Kidney glomerular epithelial cell (primary cell): ENCODE results near the gene NANOS3.

Experiments
- DNase-seq: peaks from one replicate; lab custom pipeline; 2025; lab: John Stamatoyannopoulos, UW

The NANOS3 gene

DNA sequence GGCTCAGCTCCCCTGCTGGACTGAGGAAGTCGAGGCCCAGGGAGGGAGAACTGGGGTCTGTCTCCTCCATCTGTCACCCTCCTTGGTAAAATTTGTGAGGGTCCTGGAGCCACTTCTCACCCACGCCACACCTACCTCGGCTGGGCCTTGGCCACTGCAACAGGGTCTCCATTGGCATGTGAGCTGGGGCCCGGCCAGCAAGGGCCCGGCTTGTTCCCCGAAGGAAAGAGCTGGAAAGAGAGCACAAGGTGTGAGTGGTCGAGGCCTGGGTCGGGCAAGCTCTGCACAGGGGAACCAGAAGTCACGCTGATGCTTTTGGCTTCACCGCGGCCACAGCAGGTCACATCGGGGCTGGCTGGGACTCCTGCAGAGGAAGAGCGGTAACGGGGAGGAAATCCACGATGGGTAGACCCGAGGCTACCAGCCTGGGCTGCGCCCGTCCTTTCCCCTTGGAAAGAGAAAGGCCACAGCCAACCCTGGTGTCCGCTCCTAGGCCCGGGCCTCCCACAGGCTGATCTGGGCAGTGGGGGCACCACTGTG is 9.0 kb downstream of the NANOS3 start:
- no peak for DNase-seq

DNA sequence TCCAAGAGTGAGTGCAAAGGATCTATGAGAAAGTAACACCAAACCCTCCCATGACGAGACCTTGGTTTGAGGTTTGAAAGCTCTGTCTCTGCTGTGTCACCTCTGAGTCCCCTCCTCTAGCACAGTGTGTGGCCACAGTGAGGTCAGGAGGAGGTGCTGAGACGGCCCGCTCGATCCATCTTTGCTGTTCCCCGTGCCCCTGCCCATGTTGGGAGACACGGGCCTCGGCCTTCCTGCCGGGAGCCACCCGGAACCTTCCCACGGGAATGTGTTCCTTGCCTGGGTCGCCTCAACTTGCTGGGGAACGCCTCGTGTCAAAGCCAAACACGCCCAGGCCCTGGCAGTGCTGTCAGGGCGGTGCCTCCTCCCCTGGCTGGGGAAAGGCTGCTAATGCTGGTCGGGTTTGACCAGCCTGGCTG is 10.1 kb downstream of the NANOS3 start:
- DNase-seq, result no peak

DNA sequence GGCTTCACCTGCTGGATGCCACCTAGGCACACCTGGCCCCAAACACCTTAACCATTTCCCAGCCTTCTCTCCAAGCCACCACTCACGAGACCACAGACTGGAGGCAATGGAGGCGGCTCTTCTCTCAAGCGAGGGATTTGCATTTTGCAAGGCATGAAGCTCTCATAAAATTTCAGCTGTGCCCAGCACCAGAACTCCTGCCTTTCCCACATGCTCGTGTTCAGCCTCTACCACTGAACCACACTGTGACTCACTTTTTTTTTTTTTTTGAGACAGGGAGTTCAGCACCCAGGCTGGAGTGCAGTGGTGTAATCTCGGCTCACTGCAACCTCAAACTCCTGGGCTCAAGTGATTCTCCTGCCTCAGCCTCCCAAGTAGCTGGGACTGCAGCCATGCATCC is 10.6 kb downstream of the NANOS3 start:
- DNase-seq, result no peak

DNA sequence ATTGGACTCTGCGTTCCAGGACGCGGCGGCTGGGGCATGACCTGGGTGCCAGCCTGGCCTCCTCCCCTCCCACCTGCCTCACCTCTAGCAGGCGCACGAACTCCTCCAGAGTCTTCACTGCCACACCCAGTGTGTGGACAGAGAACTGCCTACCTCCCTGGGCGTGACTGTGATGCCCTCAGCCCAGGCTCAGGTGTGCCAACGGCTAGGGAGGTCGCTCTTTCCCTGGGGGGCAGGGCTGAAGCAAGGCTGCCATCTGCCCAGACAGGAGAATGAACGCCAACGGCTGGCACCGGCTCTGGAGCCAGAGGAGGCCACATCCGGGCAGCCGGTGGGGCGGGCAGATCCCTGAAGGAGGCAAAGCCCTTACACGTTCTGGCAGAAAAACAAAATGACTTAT is 11.3 kb downstream of the NANOS3 start:
- no peak for DNase-seq

- DNase-seq, result no peak
Observed at GRCh38 chr19:13890136-13890535, 13.2 kb downstream of the NANOS3 start.

DNA sequence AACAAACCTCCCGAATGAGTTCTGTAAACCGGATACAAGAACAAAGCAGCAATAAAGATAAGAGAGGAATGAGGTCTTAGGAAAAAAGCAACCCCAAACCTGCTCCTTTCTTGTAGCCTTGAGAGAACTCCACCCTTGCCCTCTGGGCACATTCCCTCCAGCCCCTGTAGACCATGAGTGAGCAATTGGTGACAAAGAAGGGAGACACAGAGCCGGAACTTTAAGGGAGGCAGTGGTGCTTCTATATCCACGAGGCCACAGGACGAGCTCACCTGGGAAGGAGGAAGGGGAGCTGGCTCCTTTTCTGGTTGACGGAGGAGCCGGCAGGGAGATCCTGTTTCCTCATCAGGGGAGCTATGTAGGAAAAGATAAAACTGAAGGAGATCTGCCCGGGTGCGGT is 15.9 kb downstream of the NANOS3 start:
- DNase-seq, result no peak

GRCh38 chr19:13894552-13894951 is 17.6 kb downstream of the NANOS3 start:
- DNase-seq, result no peak

DNA sequence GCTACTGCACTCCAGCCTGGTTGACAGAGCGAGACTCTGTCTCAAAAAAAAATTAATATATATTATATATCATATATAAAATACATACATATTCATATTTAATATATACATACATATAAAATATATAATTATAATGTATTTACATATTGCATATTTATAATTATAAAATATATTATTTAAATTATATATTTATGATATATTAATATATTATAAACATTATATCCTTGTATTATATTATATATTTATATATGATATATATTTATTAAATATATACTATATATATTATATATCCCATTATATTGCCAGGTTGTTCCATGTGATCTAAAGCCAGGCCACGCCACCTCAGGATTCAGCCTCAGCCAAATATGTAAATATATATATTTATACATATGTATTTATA is 19.3 kb downstream of the NANOS3 start:
- no peak for DNase-seq

DNA sequence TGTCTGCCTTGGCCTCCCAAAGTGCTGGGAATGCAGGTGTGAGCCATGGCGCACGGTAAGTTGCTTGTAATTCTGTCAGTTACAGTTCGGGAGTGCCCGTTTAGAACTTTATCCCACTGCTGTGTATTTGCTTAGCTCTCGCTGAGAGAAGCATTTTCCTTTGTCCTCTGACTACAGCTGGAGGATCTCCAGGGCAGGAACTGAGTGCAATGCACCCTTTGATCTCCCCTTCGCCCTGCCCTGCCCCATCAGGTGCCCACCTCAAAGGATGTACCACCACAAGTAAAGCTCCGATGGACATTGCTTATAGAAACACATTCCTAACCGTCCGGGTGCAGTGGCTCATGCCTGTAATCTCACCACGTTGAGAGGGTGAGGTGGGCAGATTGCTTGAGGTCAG is 22.5 kb downstream of the NANOS3 start:
- no peak for DNase-seq

DNA sequence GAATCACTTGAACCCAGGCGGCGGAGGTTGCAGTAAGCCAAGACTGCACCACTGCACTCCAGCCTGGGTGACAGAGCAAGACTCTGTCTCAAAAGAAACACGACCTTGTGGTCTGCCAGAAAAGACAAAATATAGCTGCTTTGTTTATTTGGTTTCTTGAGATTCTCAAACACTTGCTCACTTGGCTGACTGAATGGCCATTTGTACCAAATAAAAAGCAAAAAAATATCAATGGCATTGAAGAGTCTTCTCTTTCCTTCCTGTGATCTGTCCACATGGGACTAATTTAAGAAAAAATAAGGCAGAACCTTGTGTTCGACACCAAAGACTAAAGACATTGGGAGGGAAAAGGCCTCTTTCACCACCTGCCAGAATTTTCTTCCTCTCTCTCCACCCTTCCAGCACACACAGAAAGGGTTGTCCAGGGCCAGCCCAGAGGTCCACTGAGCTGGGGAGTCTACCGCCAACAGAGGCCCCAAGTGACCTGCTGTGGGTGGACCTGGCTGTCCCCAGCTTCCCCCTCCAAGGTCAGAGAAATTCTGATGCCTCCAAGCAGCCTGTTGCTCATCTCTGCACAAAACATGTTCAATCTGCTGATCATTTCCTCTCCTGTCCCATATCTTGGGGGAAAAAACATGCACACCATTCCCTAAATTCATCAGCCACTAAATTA is 23.1 kb downstream of the NANOS3 start:
- DNase-seq, result no peak

DNA sequence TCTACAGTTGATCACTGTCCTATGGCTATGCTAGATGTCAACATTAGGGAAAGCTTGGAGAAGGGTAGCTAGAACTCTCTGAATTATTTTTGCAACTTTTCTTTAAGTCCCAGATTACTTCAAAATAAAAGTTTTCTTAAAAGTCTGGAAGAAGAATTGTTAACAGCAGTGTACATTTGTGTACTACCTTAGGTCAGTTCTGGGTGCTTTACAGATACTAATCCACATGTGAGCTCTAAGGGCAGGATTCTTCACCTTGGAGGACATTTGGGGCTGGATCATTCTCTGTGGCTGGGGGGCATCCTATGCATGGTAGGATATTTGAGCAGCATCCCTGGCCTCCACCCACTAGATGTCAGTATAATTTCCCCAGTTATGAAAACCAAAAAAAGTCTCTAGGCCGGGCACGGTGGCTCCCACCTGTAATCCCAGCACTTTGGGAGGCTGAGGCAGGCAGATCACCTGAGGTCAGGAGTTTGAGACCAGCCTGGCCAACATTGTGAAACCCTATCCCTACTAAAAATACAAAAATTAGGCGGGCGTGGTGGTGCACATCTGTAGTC is 26.1 kb downstream of the NANOS3 start:
- no peak for DNase-seq

DNA sequence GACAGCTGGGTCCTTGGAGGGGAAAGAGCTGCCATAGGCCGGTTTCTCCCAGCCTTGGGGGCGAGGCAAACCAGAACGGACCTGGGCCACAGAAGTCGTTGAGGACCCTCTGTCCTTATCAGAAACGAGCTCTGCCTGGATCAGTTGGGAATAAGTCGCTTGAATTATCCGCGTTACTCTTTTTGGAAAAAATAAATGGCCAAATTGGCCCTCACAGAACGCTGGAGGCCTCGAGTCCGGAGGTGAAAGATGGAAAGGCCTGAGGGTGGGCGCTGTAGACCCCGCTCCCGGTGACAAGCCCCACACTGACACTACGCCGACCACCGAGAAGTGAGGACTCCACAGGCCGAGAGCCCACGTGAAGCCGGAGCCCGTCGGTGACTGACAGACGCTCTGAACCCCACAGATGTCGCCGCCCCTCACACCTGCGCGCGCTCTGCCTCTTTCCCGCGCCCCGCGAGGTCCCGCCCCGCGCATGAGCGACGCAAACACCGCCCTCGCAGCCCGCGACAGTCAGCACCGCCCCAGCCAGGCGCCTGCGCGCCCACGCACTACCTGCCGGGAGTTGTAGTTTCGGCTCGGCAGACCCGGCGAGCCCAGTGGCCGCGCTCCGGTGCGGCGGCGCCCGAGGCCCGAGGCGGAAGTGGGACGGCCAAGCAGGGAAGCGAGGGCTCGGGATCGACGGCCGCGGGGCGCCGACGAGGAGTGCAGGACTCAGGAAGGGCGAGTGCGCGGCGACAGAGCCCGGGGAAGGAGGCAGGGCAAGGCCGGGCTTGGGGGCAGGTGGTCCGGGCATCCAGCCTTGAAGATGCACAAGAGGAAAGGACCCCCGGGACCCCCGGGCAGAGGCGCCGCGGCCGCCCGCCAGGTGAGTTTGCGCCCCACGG is 28.9 kb downstream of the NANOS3 start, which contains the start of the genes BRME1 and CC2D1A:
Gene BRME1, minus strand, starts transcription at position 484 of the 887 bp plus-strand sequence. CDS start 1,225 bp downstream, outside the sequence.
Gene CC2D1A, plus strand, starts transcription at position 568 of the 887 bp plus-strand sequence. Its CDS starts 241 bp downstream, at position 809.
- DNase-seq, result peak; percentile 61

GRCh38 chr19:13906521-13906904 is 29.6 kb downstream of the NANOS3 start:
- DNase-seq, result no peak

GRCh38 chr19:13906910-13907309 is 30.0 kb downstream of the NANOS3 start:
- DNase-seq, result no peak

- no peak for DNase-seq
Observed at GRCh38 chr19:13908674-13909073, 31.7 kb downstream of the NANOS3 start.

DNA sequence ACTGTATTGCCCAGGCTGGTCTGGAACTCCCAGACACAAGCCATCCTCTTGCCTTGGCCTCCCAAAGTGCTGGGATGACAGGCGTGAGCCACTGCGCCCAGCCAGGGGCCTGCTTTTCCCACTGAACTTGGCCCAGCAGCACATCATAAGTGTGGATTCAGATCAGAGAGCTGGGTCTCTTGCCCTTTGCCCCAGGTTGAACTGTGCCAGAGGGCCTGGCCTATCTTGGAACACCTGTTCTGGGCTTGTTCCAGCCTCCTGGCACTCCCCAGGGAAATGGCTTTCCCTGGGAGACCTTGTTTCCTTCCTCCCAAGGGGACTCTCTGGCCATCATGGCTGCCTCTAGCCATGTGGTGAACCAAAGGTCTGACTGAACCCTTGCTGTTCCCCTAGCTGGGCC is 32.5 kb downstream of the NANOS3 start:
- no peak for DNase-seq

DNA sequence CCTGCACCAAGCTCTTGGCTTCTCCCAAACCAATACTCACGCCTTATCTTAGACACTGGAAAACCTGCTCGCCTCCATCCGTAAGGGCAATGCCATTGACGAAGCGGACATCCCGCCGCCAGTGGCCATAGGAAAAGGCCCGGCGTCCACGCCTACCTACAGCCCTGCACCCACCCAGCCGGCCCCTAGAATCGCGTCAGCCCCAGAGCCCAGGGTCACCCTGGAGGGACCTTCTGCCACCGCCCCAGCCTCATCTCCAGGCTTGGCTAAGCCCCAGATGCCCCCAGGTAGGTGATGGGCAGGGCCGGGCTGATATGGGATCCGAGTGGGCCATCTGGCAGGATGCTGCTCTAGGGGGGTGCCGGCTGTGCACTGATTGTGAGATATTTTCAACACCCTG is 36.4 kb downstream of the NANOS3 start:
- no peak for DNase-seq

- DNase-seq, result no peak
Observed at GRCh38 chr19:13914777-13915176, 37.8 kb downstream of the NANOS3 start.

DNA sequence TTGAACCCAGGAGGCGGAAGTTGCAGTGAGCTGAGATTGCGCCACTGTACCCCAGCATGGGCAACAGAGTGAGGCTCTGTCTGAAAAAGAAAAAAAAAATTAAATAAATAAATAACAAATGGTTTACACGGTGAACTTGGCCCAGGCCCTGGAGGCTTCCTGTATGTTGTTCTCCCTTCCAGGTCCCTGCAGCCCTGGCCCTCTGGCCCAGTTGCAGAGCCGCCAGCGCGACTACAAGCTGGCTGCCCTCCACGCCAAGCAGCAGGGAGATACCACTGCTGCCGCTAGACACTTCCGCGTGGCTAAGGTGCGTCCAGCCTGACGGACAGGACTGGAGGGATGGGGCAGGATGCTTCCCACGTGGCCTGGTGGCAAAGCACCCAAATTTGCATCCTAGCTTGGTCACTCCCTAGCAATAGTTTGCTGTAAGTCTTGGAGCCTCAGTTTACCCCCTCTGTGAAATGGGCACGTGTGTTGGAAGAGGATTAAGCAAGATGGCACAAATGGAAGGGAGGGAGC is 41.0 kb downstream of the NANOS3 start:
- DNase-seq, result no peak

DNA sequence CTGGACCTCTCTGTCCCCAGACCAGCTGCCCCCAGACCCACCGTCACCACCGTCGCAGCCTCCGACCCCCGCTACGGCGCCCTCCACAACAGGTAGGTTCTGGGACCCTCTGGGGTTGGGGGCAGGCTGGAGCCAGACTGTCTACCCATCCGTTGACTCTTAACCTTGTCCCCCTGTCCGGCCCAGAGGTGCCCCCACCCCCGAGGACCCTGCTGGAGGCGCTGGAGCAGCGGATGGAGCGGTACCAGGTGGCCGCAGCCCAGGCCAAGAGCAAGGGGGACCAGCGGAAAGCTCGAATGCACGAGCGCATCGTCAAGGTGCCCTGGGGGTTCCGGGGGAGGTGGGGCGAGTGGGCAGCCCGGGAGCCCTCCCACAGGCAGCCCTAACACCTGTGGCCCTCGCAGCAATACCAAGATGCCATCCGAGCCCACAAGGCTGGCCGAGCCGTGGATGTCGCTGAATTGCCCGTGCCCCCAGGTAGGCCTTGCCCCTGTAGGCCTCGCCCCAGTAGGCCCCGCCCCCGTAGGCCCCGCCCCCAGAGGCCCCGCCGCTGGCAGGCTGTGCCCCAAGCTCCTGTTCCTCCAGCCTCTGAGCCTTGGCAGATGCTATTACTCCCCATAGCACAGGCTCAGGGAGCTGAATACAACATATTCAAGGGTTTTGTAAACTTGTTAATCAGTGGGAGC is 41.9 kb downstream of the NANOS3 start:
- no peak for DNase-seq

GRCh38 chr19:13920524-13920923 is 43.6 kb downstream of the NANOS3 start:
- DNase-seq, result no peak
